Measurements from ENCODE around the gene SELENOO. TPM values are rescaled to one million over a fixed set of nuclear protein-coding genes. Genes with fewer than 3 reads are reported as not detected.

Gene SELENOO
- total RNA-seq, 1 donor from 2014 or later: 12.0 TPM

DNA sequence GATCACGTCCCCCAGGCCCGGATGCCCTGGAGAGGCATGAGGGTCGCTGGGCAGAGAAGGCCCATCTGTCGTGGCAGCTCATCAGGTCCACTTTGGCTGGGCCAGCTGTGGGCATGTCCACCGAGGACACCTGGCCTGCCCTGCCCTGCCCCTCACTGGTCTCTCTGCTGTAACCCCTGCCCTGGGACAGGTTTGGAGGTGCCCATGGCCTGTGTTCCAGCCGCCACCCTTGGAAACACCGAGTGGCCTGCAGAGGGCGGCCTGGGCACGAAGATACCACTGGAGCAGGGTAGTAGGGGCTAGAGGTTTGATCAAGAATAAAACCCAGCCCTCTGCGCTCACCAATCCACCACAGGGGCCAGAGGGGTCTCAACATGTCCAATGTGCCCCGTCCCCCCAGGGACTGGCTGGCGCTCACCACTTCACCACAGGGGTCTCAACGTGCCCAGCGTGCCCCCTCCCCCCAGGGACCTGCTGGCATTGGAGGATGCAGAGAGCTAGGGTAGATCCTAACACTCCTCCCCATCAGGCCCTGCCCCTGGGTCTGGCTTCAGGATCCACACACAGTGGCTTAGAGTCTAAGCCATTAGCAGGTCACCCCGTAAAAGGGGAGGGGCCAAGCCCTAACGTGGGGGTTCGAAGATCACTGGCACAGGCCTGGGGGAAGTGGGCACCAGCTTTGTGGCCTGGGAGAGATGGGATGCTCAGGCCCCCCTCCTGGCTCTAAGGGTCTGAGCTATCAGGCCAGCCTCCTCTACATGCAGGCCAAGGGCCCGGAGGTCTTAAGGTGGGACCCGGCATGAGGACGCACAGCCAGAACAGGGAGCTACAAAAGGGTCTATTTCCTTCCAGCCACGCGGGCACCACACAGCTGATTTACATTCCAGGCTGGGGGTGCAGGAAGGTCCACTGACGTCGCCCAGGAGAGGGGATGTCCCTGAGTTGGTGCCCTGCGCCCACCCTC, 51.6 kb downstream of the SELENOO start:
- peaks cover 2% of the 10 kb centered on the region for H3K36me3 ChIP-seq (ENCODE audit: control insufficient read depth, insufficient read depth, low read length)
- no peak overlapping the region for H3K4me3 ChIP-seq (ENCODE audit: low read depth, low read length)
- H3K27me3 ChIP-seq (ENCODE audit: control insufficient read depth, insufficient read depth, low read length): no peaks in the 10 kb centered on the region
- DNase-seq (ENCODE audit: low read depth): no peak
- peak; percentile 83 for TF ChIP-seq CTCF (IDR thresholded peaks at IDR 0.05; ENCODE audit: insufficient read depth, low read length, poor library complexity, severe bottlenecking)

DNA sequence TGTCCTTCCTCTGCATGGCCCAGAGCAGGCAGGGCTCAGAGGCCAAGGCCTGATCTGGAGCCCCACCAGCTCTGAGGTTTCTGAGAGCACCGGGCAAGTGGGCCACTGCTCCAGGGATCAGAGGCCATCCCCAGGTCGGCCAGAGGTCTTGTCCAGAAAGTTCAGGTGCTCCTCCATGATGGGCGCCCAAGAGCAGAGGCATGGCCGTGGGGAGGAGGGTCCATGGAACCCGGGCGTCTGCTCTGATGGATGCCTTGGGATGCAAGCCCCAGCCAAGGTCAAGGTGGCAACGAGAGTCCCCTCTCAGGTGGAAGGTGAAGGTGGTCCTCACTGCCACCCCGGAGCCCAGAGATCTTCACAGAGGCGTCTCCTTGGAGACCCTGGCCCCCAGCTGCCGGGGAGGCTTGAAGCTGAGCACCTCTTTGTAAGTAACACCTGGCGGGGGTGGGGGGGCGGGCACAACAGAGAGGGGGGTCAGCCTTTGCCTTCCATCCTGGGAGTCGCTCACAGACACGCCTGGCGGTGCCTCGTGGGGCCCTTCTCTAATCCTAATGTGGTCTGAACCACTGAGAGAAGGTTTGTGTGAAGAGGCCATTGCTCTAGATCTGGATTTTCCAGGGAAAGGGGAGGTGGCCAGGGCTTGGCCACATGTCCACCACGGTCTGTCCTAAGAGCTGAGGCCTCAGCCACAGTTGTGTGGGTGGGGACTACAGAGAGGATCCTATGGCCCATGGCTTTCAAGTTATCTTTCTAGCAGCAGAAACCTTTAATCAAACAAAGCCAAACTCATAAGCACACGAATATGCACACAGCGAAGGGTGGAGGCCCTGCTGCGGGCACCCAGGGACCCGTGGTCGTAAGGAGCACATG, 52.5 kb downstream of the SELENOO start:
- Histone ChIP-seq H3K4me3 (ENCODE audit: low read depth, low read length) (no peak overlapping the region), H3K36me3 (ENCODE audit: control insufficient read depth, insufficient read depth, low read length) (peaks cover 2% of the 10 kb centered on the region), H3K27me3 (ENCODE audit: control insufficient read depth, insufficient read depth, low read length) (no peaks in the 10 kb centered on the region)
- DNase-seq (ENCODE audit: low read depth): no peak
- TF ChIP-seq CTCF (IDR thresholded peaks at IDR 0.05; ENCODE audit: insufficient read depth, low read length, poor library complexity, severe bottlenecking): no peak

DNA sequence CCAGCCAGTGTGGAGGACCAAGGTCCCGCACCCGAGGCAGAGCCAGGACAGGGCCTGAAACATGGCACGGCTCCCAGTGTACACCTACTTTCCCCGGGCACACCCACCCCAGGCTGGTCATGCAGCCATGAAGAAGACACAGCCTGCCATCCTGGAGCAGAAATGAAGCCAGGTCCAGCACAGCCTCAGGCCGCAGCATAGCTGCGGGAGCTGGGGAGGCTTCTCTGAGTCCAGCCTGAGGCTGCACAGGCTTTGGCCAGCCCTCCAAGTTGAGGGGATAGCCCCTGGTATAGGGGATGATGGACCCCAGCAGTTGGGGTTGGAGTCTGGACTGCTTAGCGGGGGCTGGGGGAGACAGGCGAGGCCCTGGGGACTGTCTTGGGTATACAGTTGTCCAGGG, 53.1 kb downstream of the SELENOO start:
- H3K27me3 ChIP-seq (ENCODE audit: control insufficient read depth, insufficient read depth, low read length): no peaks in the 10 kb centered on the region
- H3K36me3 ChIP-seq (ENCODE audit: control insufficient read depth, insufficient read depth, low read length): peaks cover 2% of the 10 kb centered on the region
- DNase-seq (ENCODE audit: low read depth): no peak
- H3K4me3 ChIP-seq (ENCODE audit: low read depth, low read length): no peak overlapping the region
- TF ChIP-seq CTCF (IDR thresholded peaks at IDR 0.05; ENCODE audit: insufficient read depth, low read length, poor library complexity, severe bottlenecking): no peak

DNA sequence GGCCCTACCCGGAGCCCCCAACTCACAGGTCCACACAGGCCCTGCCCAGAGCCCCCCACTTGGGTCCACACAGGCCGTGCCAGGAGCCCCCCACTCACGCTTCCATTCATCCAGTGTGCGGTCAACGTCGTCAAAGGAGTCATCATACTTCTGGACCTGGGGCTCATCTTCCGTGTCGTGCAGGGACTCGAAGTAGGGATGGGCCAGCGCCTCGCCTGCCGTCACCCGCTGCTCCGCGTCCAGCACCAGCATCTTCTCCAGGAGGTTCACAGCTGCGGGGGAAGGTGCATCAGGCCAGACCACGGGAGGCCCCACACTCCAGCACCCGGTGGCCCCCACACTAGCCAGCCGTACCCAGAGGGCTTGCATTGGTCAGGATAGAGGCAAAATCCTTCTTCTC, 54.3 kb downstream of the SELENOO start:
- Histone ChIP-seq H3K27me3 (ENCODE audit: control insufficient read depth, insufficient read depth, low read length) (no peaks in the 10 kb centered on the region), H3K4me3 (ENCODE audit: low read depth, low read length) (no peak overlapping the region), H3K36me3 (ENCODE audit: control insufficient read depth, insufficient read depth, low read length) (peaks cover 2% of the 10 kb centered on the region)
- TF ChIP-seq CTCF (IDR thresholded peaks at IDR 0.05; ENCODE audit: insufficient read depth, low read length, poor library complexity, severe bottlenecking): no peak
- DNase-seq (ENCODE audit: low read depth): no peak

GRCh38 chr22:50255607-50256006, 54.8 kb downstream of the SELENOO start:
- Histone ChIP-seq H3K27me3 (ENCODE audit: control insufficient read depth, insufficient read depth, low read length) (no peaks in the 10 kb centered on the region), H3K36me3 (ENCODE audit: control insufficient read depth, insufficient read depth, low read length) (peaks cover 2% of the 10 kb centered on the region), H3K4me3 (ENCODE audit: low read depth, low read length) (no peak overlapping the region)
- TF ChIP-seq CTCF (IDR thresholded peaks at IDR 0.05; ENCODE audit: insufficient read depth, low read length, poor library complexity, severe bottlenecking): no peak
- no peak for DNase-seq (ENCODE audit: low read depth)
